Stimulated activated CD8-positive, alpha-beta memory T cell treated with anti-CD3 and anti-CD28 coated beads, Interleukin-2, amount 100 ng/mL, for 48 hours (primary cell): ENCODE measurements around the gene ATP13A1.

ENCODE experiments used
- DNase-seq, 2 donors: peaks; one replicate each; pipeline ENCODE4 v3.0.0-alpha.2; 2020; ENCODE audit warnings: low read depth in 2 of 2

The ATP13A1 gene

DNA sequence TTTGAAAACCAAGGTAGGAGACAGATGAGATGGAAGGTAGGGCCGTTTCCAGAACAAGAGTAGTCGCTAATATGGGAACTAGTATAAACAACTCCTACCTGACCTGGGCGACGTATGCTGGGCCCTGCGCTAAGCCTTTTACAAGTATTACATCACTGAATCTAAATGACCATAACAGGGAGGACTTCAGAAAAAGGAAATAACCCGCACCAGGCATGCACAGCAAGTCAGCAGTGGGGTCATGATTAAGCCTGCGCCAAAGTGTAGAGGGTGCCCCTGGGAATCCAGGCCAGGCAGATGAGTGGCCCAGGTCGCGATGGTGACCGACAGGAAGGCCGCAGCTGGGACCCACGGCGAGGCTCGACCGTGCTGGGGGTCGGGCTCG lies 613 bp downstream of the ATP13A1 start:
- DNase-seq = no peak

DNA sequence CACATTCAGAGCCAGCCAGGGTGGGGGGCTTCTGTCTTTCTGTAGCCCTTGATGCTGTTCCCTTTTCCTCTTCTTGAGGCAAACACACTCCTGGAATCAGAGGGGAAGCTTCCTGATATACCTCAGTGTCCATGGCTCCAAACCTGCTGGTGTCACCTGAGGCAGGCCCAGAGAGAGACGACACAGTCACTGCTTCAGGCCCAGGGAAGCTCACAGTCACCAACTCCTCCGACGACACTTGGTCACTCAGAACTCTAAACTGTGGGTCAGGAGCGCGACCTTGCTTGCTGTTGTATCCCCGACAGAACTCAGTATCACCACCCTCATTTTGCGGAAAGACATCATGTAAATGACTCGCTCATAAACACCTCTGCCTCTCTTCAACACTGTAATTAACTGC lies 1.1 kb downstream of the ATP13A1 start:
- no peak for DNase-seq

DNA sequence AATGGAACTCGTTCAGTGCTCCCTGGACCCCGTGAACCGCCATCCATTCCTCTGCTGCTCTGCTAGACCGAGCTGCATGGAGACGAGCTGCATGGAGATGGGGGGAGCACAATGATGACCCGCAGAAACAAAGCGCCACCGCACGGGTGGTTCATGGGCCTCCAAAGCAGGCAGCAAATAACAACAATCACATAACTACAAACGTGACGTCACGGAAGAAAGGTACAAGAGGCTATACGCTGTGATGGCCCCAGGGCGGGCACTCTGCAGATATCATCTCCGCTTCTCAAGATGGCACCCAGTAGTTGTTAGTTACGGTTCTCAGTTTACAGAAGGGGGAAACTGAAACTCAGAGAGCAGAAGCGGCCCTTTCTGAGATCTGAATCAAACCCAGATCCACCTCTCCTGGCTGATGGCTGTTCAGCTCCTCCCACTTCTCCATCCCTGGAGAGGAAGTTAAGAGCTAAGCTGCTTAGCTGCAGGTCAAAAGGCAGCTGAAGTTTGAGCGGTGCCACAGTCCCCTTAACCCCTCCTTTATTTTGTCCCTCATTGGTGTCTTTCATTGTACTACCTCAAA lies 1.7 kb downstream of the ATP13A1 start:
- DNase-seq = peak in 1 of 2 donors; percentile 30

DNA sequence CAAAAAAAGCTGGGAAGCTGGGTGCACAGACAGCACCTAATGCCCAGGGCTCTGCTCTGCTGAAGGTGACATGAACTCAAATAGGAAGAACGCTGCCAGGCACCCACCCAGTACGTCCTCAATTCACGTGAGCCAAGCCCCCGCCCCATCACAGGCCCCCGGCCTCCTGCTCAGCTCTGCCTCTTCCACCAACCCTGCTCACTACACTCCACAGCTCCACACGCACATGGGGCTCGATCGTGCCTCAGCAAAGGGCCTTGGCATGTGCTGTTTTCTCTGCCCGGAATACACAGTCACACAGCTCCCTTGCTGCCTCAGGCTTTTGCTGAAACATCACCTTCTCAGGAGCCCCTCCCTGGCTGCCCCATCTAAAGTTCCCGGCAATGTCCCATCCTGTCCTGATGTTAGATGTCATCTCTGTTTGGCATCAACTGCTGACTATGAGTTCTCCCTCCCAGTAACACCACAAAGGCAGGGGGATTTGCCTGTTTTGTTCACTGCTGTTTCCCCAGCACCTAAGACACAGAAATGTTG lies 2.3 kb downstream of the ATP13A1 start:
- no peak for DNase-seq

DNA sequence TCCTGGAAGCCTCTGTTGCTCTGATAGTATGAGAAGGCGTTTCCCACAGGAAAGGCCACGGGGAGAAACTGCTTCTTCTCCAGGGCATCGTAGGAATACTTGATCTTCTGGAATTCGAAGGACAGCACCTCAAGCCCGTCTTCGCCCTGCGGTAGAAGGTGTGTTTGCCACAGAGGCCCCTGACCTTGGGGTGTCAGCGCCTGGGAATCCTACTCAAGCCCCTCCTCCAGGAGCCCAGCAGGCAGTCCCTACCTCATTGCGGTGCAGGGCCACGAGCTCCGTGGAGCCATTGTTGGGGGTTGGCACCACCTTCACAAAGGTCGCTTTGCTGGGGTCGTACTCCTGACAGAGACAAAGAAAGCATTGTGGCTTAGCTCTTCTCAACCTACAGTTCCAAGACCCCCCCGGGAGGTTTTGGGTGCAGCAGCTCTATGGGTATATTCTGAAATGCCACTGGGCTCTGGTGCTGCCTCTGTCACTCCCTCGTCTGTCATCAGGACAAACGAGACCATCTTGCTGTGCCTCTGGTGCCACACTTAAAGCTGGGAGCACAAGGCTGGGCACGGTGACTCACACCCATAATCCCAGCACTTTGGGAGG lies 3.7 kb downstream of the ATP13A1 start:
- no peak for DNase-seq

DNA sequence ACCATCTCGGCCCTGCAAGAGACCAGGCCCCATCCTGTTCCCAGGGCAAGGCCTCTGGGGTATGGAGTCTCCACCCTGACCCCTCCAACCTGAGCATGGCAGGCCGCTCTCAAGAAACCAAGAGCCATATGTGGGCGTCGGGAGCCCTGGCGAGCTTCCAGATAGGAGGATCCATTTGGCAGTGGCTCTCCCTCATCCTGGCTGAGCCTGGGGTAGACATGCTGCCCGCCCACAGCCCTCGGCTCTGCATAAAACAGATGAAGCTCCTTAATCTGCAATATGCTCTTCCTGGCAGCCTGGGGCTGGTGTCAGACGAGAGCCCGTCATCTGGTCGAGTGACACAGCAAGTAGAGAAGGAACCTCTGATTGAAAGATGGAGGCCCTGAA lies 6.1 kb downstream of the ATP13A1 start:
- DNase-seq = no peak

DNA sequence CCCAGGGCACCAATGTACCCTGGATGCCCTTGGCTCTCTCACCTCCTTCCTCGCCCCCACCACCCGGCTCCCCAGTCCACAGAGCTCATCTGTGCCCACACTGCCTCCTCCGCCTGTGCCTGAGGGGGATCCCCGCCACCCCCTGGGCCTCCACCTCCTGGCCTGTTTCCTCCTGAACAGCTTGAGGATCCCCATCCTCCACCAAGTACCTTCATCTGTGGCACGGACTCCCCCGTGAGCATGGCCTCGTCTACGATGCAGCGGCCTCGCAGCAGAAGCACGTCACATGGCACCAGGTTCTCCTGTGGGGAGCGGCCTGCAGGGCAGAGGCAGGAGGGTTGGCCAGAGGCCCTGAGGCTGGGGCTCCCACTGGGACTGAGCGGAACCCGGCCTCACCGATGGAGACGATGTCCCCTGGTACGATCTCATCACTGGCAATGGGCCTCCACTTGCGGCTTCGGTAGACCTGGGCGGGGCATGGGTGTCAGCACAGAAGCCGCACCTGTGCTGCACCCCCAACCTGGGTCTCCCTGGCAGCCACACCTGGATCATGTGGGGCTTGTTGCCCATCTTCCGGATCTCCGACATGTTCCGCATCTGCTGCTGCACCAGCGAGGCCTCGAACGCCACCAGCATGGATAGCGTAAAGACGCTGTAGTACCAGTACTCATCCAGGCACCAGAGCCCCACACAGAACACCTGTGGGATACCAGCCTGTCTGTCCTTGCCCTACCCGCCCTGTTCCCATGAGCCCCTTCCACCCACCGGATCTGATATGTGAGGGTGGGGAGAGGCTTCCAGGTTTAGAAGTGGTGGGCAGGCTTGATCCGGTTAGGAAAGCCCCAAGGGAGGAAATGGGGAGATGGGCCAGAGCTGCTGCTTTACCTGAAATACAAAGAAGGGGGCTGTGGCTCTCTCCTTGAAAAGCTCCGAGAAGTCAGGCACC lies 6.8 kb downstream of the ATP13A1 start:
- no peak for DNase-seq

DNA sequence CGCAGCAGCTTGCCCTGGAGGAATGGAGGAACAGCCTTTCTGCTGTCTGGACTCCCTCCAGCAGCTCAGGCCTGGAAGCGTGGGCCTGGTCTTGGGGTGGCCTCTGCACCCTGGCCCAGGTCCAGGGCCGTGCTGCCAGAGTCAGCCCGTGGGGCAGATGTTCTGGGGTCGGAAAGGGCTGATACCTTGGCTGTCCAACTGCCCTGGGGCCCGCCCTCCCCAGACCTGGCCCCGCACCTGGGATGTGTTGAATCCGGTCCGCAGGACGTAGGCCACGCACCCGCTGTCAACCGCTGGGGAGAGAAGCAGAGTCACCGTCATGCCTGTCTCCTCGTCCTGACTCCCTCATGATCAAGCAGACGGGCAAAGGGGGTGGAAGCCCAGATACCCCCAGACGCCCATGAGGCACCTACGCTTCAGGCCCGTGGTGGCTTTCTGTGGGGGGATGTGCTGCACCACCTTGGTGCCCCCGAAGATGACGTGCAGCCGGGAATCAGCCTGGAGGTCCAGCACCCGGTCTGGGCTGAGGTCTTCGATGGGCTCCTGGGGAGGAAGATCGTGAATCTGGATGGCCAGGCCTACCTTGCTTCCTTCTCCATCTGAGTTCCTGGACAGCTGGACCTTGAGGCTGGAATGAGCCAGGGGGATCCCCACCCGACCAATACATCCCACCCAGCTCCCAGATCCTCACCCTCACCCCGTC lies 7.7 kb downstream of the ATP13A1 start:
- no peak for DNase-seq

DNA sequence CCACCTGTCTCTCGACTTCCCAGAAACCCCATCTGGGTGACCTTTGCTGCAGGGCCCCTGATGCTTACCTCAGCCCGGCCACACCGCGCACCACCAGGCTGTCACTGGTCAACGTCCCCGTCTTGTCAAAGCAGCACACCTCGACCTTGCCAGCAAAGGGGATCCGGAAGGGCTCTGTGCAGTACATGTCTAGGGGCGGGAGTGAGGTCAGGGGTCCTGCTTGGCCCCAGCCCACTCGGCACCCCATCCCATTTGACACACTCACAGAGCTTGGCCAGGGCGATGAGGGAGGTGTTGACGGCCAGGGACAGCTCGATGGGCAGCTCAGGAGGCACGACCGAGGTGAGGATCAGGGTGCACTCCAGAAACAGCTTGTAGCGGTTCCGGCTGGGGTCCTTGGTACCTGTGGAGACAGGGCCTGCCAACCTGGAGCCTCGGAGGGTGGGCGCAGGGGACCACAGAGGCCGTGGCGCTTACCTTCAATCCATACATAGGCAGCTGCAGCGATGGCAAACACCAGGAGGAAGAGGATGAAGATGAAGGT lies 8.4 kb downstream of the ATP13A1 start:
- no peak for DNase-seq

DNA sequence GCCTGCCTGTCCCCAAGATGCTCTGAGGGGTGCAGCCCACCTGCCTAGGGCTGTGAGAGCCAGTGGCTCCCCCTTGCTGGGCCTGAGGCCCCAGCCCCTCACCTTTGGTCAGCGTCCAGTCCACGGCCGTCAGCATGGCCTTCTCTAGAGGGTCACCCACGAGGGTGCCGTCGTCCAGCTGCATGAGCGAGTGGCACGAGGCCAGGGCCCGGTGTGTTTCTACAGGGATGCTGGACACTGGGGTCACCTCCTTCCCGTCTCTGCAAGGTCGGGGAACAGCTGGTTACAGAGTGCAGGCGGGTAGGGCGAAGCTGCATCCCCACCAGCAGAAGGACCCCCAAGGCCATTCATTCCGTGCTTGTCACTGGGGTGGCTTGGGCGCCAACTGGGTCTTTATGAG lies 9.0 kb downstream of the ATP13A1 start:
- DNase-seq = no peak

DNA sequence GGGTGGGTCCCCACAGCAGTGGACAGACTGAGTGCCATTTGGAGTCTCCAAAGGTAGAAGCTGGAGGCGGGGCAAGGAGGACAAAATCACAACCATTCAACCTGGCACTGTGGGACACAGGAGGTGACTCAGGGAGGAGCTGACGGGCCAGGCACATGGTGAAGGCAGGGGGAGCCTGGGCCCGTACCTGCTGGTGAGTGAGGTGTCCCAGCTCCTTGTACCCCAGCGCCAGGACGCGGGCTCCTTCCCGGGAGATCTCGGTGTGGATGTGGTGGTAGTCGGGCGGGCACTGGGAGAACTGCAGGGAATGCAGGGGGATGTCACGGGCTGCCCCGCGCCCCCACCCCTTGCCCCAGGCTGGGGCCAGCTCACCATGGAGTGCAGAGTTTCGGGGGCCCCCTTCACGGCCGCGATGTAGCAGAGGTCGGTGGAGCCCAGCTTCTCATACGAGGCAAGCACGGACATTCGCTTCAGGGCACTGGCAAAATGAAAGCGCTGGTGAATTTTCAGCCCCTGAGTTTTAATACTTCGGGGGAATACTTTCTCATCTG lies 9.8 kb downstream of the ATP13A1 start:
- DNase-seq = no peak

DNA sequence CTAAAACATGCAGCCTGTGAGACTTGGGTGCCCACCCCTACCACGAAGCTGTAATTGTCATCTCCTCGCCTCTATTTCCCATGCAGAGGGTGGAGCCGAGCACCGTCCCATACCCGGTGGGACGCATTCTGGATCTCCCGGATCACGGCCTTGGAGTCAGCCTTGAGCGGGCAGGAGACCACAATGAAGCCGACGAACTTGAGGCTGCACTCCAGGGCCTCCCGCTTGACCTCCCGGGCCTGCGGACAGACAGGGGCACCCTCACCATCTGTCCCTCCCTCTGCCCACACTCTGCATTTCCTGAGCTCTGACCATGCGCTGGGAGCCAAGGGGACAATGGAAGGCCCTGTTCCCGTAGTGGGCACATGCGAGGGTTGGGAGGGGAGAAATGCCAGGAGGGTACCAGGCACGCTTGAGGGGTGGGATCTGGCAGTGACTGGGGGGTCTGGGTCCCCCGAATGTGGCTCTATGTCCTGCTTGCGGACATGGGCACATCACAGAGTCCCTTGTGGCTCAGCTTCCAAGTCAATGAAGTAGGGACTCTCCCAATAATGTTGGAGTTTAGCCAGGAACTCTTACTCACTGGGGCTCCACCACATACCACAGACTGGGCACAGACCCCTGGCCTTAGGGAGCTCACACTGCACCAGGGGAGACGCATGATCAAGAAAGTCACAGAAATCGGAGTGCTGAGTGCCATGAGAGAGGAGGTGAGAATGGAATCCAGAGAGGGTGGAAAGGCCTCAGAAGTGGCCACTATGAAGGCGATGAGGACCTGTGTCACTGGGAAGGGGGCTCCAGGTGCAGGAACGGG lies 10.8 kb downstream of the ATP13A1 start:
- no peak for DNase-seq

DNA sequence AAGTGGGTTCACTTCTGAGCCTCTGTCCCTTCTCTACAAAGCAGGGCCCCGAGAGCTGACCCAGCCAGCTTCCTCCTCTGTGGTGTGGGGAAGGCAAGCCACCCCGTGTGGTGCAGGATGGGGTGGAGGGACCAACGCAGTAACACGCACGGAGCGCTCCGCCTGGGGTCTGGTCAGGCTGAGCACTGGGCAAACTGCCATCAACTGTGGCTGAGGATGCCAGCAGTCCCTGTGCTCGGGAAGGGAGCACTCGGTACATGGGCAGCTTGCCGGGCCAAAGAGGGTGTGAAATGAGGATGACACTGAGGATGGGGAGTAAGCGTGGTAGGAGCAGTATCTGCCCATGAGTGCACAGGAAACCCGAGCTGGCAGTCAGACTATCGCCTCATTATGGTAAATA lies 12.4 kb downstream of the ATP13A1 start:
- DNase-seq = no peak

DNA sequence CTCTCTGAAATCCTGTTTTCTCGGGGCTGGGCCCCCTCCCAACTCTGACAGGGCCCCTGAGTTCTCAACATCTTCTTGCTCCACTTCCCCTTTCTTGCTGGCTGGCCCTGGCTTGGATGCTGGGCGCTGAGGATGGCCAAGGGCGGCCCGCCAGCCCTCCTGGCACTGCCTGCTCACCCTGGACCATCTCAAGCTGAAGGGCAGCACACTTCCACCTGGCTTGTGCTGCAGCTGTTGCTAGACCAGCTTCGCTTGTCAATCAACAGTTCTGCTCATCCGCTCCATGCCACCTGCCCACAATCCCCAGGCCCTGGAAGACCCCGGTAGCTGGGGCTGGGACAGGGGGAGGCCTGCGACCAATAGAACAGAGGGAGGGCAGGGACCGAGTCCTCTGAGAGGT lies 13.1 kb downstream of the ATP13A1 start:
- no peak for DNase-seq

DNA sequence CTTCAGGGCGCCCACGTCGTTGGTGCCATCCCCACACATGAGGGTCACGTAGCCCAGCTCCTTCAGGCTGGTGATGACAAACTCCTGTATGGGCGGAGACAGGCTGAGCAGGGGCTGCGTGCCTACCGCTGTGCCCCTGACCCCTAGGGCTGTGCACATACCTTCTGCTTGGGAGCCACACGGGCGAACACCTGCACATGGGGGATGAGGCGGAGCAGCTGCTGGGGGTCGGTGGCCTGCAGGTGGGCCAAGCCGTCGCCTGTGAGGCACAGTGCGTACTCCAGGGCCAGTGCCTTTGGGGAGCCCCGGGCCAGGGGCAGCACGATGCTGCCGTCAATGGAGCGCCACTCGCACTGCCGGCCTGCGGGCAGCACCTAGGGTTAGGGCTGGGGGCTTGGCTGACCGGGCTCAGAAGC lies 13.9 kb downstream of the ATP13A1 start:
- DNase-seq = no peak

DNA sequence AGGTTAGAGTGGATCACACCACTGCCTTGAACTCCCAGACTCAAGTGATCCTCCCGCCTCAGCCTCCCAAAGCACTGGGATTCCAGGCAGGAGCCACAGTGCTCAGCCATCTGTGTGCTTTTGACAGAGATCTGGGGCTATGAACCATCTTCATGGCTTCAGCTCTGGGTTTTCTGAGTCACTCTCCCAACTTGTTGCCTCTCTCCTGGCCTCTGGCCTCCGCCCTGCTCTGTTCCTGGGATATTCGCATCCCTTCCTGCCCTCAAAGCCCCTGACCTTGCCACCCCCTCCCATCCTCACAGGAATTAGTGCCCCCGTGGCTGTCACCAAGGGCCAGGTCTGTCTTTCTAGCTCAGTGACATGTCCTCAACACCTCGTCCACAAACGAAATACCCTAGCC lies 14.3 kb downstream of the ATP13A1 start:
- no peak for DNase-seq

DNA sequence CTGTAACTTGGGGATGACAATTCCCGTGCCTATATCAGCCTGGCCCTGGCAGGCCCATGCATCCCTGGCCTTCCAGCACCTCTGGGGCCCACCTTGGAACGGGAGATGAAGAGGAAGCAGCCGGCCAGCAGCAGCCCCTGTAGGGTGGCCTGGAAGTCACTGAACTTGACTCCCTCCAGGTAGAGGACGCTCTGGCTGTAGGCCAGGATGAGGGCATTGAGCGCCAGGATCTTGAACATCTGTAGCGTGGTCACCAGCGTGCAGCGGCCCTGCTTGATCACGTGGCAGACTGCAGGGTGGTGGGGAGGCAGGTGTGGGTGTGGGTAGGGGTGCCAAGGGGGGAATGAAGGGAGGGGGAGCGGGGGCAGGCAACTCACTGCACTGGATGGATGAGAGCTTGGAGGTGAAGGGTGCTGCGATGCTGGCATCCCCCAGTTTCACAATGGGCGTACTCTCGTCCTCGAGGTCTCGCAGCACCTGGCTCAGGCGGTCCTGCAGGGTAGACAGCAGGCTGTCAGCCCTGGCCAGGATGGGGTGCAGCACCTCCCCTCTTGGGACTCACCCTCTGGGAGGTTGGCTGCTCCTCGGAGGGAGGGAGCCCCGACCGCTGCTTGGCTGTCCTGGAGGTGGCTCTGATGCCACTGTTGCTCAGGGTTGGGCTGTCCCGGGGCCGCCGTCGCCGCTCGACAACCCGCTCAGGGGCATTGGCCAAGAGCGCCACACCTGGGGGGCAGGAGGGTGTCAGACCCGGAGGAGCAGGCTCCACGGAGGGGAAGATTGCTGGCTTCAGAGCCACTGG lies 16.2 kb downstream of the ATP13A1 start:
- no peak for DNase-seq

DNA sequence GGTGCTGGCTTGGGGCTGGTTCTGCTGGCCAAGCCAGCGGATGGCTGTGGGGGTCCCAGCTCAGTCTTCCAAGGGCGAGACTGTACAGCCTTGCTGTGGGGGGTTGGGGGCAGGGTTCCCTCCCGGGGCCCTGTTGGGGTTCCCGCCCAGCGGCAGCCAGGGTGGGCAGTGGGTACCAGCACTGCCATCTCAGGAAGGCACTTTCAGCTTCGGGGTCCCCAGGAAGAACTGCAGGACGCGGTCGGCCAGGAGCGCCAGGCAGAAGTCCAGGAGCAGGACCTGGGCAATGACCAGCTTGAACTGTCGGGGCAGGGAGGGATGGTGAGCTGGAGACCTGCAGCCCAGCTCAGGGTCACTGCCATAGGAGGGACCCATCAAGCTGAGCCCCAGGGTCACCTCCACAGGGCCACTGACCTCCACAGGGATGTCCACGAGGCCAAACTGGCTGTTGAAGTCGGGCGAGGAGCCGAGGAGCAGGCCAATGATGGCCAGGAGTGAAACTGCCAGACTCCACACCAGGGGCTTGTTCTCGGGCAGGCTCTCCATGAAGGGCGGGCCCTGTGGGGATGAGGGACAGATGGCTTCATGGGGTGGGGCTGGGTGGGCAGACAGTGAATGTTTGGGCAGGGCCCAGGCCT lies 18.1 kb downstream of the ATP13A1 start:
- DNase-seq = no peak

DNA sequence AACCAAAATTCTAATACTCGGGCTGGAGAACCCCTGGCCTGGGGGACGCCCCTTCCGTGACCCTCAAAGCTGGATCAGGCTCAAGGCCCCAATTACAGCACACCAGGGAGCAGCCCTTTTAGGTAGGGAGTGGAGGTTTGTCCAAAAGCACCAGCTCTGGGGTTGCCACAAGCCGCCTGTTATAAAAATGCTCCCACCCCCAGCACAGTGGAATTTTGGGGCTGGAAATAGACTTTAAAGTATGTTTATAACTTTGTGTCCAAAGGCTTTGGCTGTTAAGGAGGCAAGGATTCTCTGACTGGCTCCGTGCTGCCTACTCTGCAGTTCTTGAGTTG lies 19.5 kb downstream of the ATP13A1 start:
- no peak for DNase-seq
